ENCODE data around the gene C2orf80. TPM values are rescaled to one million over a fixed set of nuclear protein-coding genes. Genes with fewer than 3 reads are reported as not detected.

Gene C2orf80
- total RNA-seq, 1 donor from 2014 or later = not detected

DNA sequence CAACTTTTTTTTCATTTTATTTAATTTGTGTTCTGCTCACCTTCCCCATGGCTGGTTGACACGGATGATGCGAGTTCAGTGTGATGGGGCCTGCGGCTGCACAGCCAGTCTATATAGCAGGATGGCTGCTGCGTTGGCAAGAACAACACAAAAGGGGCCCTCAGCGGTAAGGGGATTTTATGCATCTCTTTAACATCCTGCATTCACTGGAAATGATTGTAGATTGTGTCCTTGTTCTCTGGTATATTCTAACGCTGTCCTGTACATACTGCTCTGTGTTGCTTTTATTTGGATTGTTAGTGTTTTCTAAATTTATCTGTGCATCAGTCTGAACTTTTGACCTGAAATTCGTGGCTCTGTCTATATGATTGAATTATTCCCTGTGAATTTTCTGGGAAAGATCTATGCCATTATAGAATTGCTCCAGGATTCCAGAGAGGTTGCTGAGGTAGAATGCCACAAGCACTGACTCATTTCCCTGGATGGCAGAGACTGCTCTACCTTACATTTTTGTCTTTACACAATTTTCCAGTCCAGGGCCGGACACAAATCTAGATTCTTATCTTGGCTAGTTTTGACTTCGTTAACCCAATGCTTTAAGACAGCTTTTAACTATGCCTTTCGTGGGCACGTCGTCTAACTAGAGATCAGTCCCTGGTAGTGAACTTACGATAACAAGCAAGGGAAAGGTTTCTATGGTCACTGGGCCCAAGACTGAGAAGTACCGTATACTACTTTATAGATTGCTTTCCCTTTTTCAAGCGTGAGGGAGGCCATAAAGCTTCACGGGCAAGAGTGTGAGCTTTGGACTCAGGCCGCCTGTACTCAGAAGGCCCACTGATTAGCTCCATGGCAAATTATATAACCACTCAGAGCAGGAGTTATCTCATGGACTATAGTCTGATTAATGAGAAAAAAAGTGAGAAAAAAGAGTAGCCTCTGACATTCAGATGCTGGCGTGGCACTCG lies 59.8 kb downstream of the C2orf80 start, which contains the start of gene CRYGC:
Gene CRYGC (minus strand): TSS at position 85 of the 968 bp plus-strand sequence. CDS start 36 bp downstream, at position 49.
- Histone ChIP-seq H3K79me2 (ENCODE audit: low read depth) (no peaks in the 10 kb centered on the region), H4K20me1 (ENCODE audit: low read depth) (no peaks in the 10 kb centered on the region), H3K27ac (no peak within 1 kb of the TSS), H3K9ac (no peak within 1 kb of the TSS), H3K4me1 (peaks cover 5% of the 10 kb centered on the region), H3K4me3 (no peak within 1 kb of the TSS), H3F3A (ENCODE audit: low read depth) (peaks cover 2% of the 10 kb centered on the region), H3K9me3 (ENCODE audit: low read depth) (no peaks in the 10 kb centered on the region), H3K27me3 (no peaks in the 10 kb centered on the region), H3K4me2 (no peak within 1 kb of the TSS), H2AFZ (replicated peaks) (no peak within 1 kb of the TSS), H3K36me3 (no peaks in the 10 kb centered on the region)
- no peak for DNase-seq (ENCODE audit: low spot score)
- no peaks in the 10 kb centered on the region for H3K9me3 Mint-ChIP-seq
- H3K27me3 Mint-ChIP-seq (ENCODE audit: insufficient read depth, low read depth) = peaks cover 3% of the 10 kb centered on the region
- H3K4me1 Mint-ChIP-seq = peaks cover 19% of the 10 kb centered on the region
- no peaks in the 10 kb centered on the region for H3K36me3 Mint-ChIP-seq
- TF ChIP-seq EZH2phosphoT487 (IDR thresholded peaks at IDR 0.05) (no peak), CTCF (IDR thresholded peaks at IDR 0.05) (no peak)
- H3K4me3 Mint-ChIP-seq = no peak within 1 kb of the TSS
- peak within 1 kb of the TSS; percentile 31 for H3K27ac Mint-ChIP-seq

DNA sequence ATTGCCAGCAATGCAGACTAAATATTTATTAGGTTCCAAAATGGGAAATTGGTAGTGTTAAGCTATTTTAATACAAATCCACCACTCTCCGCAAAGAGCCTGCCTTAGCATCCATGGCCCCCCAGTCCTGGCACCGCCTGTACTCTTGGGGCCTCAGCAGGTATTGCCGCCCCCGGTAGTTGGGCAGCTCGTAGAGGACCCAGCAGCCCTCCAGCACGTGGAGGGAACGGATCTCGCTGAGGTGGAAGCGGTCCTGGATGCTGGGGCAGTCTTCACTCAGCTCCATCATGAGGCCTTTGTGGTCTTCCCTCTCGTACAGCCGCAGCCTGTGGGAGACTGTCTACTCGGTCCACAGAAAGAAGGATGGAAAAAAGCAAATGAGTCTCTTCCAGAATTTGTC lies 61.7 kb downstream of the C2orf80 start:
- Histone ChIP-seq H3K4me1 (no peaks in the 10 kb centered on the region), H3K9me3 (ENCODE audit: low read depth) (no peaks in the 10 kb centered on the region), H3F3A (ENCODE audit: low read depth) (peaks cover 5% of the 10 kb centered on the region), H3K4me3 (no peak overlapping the region), H3K4me2 (no peak overlapping the region), H3K9ac (no peak overlapping the region), H3K36me3 (no peaks in the 10 kb centered on the region), H3K27ac (no peak overlapping the region), H3K79me2 (ENCODE audit: low read depth) (no peaks in the 10 kb centered on the region), H4K20me1 (ENCODE audit: low read depth) (no peaks in the 10 kb centered on the region), H2AFZ (replicated peaks) (no peak overlapping the region), H3K27me3 (no peaks in the 10 kb centered on the region)
- H3K27me3 Mint-ChIP-seq (ENCODE audit: insufficient read depth, low read depth) = peaks cover 3% of the 10 kb centered on the region
- no peaks in the 10 kb centered on the region for H3K9me3 Mint-ChIP-seq
- no peak for DNase-seq (ENCODE audit: low spot score)
- TF ChIP-seq CTCF (IDR thresholded peaks at IDR 0.05) (no peak), EZH2 (IDR thresholded peaks at IDR 0.05) (no peak), EZH2phosphoT487 (IDR thresholded peaks at IDR 0.05) (no peak)
- peaks cover 22% of the 10 kb centered on the region for H3K4me1 Mint-ChIP-seq
- no peaks in the 10 kb centered on the region for H3K36me3 Mint-ChIP-seq
- H3K4me3 Mint-ChIP-seq = no peak overlapping the region
- no peak overlapping the region for H3K27ac Mint-ChIP-seq

- Histone ChIP-seq H3K27ac (no peak overlapping the region), H3K36me3 (no peaks in the 10 kb centered on the region), H3K4me2 (no peak overlapping the region), H3K27me3 (no peaks in the 10 kb centered on the region), H3K4me3 (no peak overlapping the region), H3K9ac (no peak overlapping the region), H3F3A (ENCODE audit: low read depth) (peaks cover 5% of the 10 kb centered on the region), H2AFZ (replicated peaks) (no peak overlapping the region), H3K79me2 (ENCODE audit: low read depth) (no peaks in the 10 kb centered on the region), H4K20me1 (ENCODE audit: low read depth) (no peaks in the 10 kb centered on the region), H3K9me3 (ENCODE audit: low read depth) (no peaks in the 10 kb centered on the region), H3K4me1 (no peaks in the 10 kb centered on the region)
- H3K4me1 Mint-ChIP-seq = peaks cover 22% of the 10 kb centered on the region
- H3K4me3 Mint-ChIP-seq = no peak overlapping the region
- peaks cover 3% of the 10 kb centered on the region for H3K27me3 Mint-ChIP-seq (ENCODE audit: insufficient read depth, low read depth)
- no peak for DNase-seq (ENCODE audit: low spot score)
- no peaks in the 10 kb centered on the region for H3K36me3 Mint-ChIP-seq
- H3K9me3 Mint-ChIP-seq = no peaks in the 10 kb centered on the region
- H3K27ac Mint-ChIP-seq = no peak overlapping the region
- TF ChIP-seq EZH2phosphoT487 (IDR thresholded peaks at IDR 0.05) = no peak
- no peak for TF ChIP-seq EZH2 (IDR thresholded peaks at IDR 0.05)
- TF ChIP-seq CTCF (IDR thresholded peaks at IDR 0.05) = no peak
Measured at GRCh38 chr2:208127090-208127489, 62.7 kb downstream of the C2orf80 start.
